GM20000 (cell line): ENCODE measurements around the gene LPAR1.
A peak's percentile ranks its signal among the peaks of the same experiment; 100 is the strongest.

Source experiments
- DNase-seq: peaks from one replicate; pipeline ENCODE4 v3.0.0; 2012; ENCODE audit warnings: low spot score
- TF ChIP-seq, protein P1 (sequence below): IDR thresholded peaks from 2 replicates; pipeline ENCODE4 v1.5.1; 2012; ENCODE audit warnings: mild to moderate bottlenecking, control low read depth; ENCODE audit errors: extremely low read depth, missing control alignments

LPAR1 gene

DNA sequence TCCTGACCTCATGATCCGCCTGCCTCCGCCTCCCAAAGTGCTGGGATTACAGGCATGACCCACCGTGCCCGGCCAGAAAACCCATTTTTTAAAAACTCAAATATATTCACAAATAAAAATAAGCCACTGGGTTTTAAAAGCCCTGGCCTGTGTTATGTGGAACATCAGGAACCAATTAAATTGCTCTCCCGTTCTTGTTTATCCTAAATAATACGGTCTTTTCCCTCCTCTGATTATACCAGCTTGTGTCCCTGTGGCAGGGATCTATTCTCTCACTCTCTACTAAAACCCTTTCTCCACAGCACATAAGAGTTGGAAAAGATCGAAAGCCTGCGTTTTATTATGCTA lies 30.1 kb upstream of the LPAR1 start:
- no peak for DNase-seq
- TF ChIP-seq, protein P1, sequence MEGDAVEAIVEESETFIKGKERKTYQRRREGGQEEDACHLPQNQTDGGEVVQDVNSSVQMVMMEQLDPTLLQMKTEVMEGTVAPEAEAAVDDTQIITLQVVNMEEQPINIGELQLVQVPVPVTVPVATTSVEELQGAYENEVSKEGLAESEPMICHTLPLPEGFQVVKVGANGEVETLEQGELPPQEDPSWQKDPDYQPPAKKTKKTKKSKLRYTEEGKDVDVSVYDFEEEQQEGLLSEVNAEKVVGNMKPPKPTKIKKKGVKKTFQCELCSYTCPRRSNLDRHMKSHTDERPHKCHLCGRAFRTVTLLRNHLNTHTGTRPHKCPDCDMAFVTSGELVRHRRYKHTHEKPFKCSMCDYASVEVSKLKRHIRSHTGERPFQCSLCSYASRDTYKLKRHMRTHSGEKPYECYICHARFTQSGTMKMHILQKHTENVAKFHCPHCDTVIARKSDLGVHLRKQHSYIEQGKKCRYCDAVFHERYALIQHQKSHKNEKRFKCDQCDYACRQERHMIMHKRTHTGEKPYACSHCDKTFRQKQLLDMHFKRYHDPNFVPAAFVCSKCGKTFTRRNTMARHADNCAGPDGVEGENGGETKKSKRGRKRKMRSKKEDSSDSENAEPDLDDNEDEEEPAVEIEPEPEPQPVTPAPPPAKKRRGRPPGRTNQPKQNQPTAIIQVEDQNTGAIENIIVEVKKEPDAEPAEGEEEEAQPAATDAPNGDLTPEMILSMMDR, result no peak

DNA sequence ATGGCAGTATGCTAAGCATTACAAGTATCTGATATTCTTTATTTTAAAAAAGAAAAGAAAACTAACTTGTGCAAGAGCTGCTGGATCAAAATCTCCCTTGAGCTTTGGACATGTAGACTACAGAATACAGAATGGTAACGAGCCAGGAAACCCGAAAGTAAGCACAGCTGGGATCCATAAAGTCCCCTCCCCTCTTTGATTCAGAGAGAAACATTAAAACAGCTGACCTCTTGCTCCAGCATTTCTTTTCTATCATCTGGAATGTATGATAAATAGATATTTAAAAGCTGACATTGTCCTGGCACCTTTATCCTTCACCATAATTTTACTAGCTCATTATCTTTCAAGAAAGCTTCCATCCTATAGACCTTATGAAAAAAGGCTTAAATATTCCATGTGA lies 28.2 kb upstream of the LPAR1 start:
- TF ChIP-seq, protein P1, result no peak
- no peak for DNase-seq

DNA sequence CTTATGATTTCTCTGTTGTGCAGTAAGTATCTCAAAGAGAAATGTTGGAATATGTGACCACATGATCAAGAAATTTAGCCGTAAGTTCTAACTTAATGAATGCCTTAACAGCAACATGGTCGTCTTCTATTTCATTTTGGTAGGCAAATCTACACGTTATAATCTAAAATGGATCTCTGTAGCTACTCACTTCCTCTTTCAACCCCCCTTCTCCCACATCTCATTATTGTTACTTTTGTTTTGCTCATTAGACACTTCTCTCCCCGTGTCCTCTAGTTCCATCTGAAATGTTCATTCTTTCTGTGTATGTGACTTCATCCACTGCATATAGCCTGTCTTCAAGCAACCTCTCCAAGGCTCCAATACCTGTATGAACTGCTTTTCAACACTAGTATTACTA lies 27.1 kb upstream of the LPAR1 start:
- no peak for DNase-seq
- TF ChIP-seq, protein P1, result no peak

DNA sequence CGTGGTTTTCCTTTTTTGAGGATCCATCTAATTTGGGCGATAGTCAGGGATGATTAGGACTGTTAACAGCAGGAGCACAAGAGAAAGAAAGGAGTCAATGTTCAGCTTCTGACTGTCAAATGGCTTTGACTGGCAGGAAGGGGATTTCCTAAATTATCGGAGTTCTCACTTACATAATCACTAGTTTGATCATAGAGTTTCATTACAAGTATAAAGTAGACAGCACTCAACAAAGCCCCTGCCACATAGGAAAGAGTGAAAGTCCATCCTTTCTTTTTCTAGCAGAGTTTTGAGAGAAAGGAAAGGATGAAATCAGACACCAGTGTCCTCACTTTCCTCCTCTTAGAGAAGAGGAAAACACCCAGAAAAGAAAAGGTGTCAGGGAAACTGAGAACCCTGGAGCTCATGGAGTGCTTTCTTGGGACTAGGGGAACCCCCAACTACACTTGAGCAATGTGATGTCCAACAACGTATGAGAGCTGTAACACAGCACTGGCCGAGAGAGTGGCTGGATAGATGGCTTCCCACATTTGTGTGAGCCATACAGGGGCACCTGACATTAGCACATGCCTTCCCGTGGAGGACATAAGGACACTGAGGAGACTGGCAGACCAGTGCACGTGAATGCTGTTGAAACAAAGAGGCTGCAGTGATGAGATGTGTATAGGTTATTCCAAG lies 26.0 kb upstream of the LPAR1 start:
- TF ChIP-seq, protein P1, result no peak
- DNase-seq, result peak; percentile 54

DNA sequence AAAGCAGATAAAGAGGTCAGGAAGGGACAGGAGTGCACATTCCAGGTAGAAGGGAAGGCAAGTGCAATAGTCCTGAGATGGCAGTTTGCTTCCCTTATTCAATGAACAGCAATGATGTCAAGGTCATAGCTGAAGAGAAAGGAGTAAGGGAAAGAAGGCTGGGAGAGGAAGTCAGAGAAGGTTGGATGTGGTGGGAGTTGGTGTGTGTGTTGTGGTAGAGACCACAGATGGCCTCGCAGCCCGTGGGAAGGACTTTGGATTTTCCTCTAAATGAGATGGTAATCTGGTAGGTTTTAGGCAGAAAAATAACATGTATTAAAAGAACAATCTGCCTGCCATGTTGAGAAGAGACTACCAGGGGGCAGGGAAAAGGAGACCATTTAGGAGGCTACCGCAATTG lies 25.1 kb upstream of the LPAR1 start:
- TF ChIP-seq, protein P1, result no peak
- no peak for DNase-seq

DNA sequence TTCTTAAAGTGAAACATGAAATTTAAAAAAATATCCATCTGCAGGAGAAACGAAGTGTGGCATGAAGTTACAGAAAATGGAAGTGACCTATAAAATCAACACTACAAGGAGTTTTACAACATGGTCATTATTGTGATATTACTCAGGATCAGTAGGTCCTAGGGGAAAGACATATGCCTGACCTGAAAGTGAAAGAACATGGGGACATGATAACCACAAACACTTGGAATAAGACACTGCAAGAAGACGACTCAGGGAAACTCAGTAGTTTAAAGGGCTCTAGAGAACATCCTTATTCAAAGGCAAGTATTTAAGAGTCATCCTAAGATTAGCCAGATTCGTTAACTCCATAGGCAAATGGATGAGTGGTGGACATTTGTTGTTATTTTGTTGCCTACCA lies 19.9 kb upstream of the LPAR1 start:
- TF ChIP-seq, protein P1, result no peak
- no peak for DNase-seq

DNA sequence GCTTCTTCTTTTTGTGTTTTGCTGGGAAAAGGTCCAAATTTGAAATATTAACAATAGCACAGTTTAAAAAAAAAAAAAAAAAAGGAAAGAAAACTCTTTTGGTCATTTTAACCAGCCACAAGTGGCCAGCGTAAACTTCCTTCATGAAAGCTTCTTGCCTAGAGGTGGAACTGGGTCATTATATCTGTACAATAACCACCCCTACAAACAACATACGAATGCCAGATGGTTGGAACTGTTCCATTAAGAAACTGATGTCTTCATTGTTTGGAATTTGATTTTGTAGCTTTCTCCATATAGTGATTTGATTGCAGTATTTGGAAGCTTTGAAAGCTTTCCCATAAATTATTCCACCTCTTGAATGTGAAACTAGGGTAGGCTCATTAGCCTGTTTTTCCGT lies 18.3 kb upstream of the LPAR1 start:
- TF ChIP-seq, protein P1, result no peak
- DNase-seq, result no peak

DNA sequence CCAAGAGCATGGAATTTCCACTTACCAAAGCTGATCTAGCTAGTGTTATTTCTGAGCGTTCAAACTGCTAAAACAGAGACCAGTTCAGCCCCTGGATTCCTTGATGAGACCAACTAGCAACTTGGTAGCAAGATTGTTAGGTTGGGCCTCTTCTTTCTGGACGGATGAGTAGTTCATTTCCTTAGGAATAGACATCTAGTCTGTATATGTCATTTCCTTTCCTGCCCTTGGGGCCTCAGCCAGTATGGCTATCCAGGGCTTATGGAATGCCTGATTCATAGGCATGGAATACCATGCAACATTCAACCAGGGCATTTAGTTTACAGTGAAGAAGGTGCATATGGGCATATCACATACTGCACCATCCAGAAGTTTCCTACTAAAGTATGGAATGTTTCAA lies 14.5 kb upstream of the LPAR1 start:
- TF ChIP-seq, protein P1, result no peak
- no peak for DNase-seq
